Choroid plexus epithelial cell (primary cell): ENCODE results near the gene GTPBP4.
"Not testable (repeated sequence)": the region's sequence is repeated elsewhere in the genome, so short reads cannot be mapped to it uniquely, and the experiment has no call there.

Experiments
- DNase-seq: peaks from one replicate; pipeline ENCODE4 v3.0.0-alpha.2; 2010; ENCODE audit warnings: low read depth
- H3K4me3 ChIP-seq: 2 replicates; pipeline ENCODE4 v1.5.1; 2011; ENCODE audit warnings: low read depth, mild to moderate bottlenecking, control low read depth, low read length, moderate library complexity
- CTCF ChIP-seq: conservative IDR thresholded peaks from 2 replicates; pipeline ENCODE4 v1.5.1; 2011; ENCODE audit warnings: low read depth, mild to moderate bottlenecking, control low read depth, inconsistent platforms, low read length, moderate library complexity

GTPBP4 gene

GRCh38 chr10:1063232-1063865, 75.1 kb downstream of the GTPBP4 start:
- TF ChIP-seq CTCF = no peak
- H3K4me3 ChIP-seq = no peak overlapping the region
- no peak for DNase-seq

DNA sequence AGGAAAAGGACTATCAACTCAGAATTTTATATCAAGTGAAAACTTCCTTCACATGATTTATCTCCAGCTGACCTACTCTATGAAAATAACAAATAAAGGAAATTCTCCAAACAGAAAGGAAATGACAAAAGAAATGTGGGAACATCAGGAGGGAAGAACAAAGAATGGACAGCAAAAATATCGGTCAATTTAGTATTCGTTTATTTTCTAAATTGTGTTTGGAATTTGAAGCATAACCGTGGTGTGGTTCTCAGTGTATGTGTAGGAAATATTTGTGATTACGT, 76.7 kb downstream of the GTPBP4 start:
- no peak for DNase-seq
- no peak overlapping the region for H3K4me3 ChIP-seq
- TF ChIP-seq CTCF = no peak

DNA sequence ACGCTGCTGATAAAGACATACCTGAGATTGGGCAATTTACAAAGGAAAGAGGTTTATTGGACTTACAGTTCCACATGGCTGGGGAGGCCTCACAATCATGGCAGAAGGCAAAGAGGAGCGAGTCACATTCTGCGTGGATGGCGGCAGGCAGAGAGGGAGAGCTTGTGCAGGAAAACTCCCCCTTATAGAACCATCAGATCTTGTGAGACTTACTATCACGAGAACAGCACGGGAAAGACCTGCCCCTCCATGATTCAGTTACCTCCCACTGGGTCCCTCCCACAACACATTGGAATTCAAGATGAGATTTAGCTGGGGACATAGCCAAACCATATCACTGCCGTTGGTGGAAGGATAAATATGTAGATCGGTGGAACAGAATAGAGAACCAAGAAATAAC, 78.5 kb downstream of the GTPBP4 start:
- DNase-seq = not testable (repeated sequence)

DNA sequence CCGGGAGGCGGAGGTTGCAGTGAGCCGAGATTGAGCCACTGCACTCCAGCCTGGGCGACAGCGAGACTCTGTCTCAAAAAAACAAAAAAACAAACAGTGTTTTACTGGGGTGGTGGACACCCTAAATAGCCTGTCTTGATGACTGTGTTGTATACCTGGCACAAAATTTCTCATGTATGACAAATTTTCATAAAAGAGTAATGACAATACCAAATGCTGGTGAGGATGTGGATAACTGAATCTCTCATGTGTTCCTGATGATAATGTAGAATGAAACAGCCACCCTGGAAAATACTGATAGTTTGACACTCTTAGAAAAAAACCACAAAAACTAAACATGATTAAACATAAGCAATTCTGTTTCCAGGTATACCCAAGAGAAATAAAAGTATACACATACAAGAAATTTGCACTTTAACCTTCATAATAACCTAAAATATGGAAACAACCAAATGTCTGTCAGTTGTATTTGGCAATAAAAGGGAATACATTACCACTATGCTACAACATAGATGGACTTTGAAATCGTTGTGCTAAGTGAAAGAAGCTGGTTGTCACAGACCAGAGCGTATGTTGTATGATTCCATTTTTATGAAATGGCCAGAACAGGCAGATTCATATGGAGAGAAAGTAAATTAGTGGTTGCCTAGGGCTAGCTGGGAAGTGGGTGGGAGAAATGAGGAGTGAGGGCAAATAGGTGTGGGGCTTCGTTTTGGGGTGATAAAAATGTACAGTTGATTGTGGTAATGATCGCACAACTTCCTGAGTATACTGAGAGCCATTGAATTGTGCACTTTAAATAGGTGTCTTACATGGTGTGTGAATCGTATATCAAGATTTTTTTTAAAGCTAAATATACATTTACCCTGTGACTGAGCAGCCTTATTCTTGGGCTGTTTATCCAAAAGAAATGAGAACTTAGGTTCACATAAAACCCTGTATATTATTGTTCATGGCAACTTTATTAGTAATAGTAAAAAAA, 80.4 kb downstream of the GTPBP4 start:
- H3K4me3 ChIP-seq = no peak overlapping the region
- no peak for TF ChIP-seq CTCF
- DNase-seq = no peak

More for the DNA sequence above, 78.5 kb downstream of the GTPBP4 start:
- not testable (repeated sequence) for H3K4me3 ChIP-seq
